HL-60 (cell line): ENCODE data around the gene ZBTB34.

Source experiments
- POLR2AphosphoS5 ChIP-seq: IDR thresholded peaks from 2 replicates; pipeline ENCODE4 v1.6.1; 2012; ENCODE audit warnings: low read depth
- SPI1 ChIP-seq: IDR thresholded peaks from 2 replicates; pipeline ENCODE4 v1.6.1; 2012; ENCODE audit warnings: low read depth, mild to moderate bottlenecking, borderline replicate concordance
- TF ChIP-seq, protein P1 (sequence below): IDR thresholded peaks from one replicate; pipeline ENCODE4 v1.5.1; 2011; ENCODE audit warnings: low read length, control low read depth, inconsistent platforms; ENCODE audit not compliant: insufficient read depth

DNA sequence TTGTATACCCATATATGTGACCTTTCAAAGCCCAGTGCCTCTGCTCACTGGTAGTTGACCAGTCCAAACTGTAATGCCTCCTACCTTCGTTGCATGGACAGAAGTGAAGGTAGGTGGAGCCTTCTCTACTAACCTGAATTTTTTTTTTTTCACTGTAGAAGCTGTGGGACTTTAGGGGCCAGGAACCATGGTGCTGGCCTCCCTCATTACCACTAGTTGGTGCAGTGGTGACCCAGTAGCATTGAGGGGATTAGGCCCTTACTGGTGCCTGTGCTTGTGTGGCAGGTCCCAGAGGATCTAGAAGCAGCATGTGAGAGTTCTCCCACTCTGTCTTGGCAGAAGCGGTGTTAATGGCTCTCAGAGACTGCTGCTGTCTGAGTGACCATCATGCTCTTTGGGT lies 56.5 kb downstream of the ZBTB34 start:
- TF ChIP-seq, protein P1, sequence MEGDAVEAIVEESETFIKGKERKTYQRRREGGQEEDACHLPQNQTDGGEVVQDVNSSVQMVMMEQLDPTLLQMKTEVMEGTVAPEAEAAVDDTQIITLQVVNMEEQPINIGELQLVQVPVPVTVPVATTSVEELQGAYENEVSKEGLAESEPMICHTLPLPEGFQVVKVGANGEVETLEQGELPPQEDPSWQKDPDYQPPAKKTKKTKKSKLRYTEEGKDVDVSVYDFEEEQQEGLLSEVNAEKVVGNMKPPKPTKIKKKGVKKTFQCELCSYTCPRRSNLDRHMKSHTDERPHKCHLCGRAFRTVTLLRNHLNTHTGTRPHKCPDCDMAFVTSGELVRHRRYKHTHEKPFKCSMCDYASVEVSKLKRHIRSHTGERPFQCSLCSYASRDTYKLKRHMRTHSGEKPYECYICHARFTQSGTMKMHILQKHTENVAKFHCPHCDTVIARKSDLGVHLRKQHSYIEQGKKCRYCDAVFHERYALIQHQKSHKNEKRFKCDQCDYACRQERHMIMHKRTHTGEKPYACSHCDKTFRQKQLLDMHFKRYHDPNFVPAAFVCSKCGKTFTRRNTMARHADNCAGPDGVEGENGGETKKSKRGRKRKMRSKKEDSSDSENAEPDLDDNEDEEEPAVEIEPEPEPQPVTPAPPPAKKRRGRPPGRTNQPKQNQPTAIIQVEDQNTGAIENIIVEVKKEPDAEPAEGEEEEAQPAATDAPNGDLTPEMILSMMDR, result peak; percentile 1
- TF ChIP-seq SPI1, result no peak
- TF ChIP-seq POLR2AphosphoS5, result no peak
